ENCODE results near the gene RPS23. TPM values are rescaled to one million over a fixed set of nuclear protein-coding genes. Genes with fewer than 3 reads are reported as not detected.

Gene RPS23
- total RNA-seq, result 4,310 and 5,242 TPM in 2 replicates

GRCh38 chr5:82277987-82278710, at the start of gene RPS23:
RPS23 (minus strand) TSS chr5:82278354; CDS start chr5:82278323, 31 bp downstream.

